HL-60/S4 treated with phorbol 12-myristate 13-acetate at 8.2 ng/mL for 4 days and 3 days (cell line): ENCODE measurements around the gene COA5.
"Not testable (repeated sequence)": the region's sequence is repeated elsewhere in the genome, so short reads cannot be mapped to it uniquely, and the experiment has no call there.

ENCODE experiments used
- in situ Hi-C: fragments of 300-500 bp; cut with MboI; formaldehyde crosslinking; loops from 2 replicates; pipeline ENCODE4 v1.15.0; 2022; ENCODE audit warnings: low sequenced_read_pairs

COA5 gene

DNA sequence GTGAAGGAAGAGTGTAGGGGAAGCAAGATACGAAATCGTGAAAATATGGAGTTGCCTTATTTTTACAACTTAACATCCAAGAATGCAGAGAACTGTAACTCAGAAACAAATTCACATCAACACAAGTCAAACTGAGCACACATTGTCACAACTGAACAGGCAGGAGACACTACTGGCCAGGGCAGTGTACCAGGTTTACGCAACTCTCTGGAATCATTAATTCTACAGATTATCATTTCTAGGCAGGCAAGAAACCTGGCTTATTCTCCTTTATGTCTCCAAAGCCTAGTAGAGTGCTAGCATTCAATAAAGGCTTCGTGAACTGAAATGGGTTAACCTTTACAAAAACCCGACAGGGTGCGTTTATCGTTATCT, 584 bp downstream of the COA5 start:
- in situ Hi-C loops: no loop called here

DNA sequence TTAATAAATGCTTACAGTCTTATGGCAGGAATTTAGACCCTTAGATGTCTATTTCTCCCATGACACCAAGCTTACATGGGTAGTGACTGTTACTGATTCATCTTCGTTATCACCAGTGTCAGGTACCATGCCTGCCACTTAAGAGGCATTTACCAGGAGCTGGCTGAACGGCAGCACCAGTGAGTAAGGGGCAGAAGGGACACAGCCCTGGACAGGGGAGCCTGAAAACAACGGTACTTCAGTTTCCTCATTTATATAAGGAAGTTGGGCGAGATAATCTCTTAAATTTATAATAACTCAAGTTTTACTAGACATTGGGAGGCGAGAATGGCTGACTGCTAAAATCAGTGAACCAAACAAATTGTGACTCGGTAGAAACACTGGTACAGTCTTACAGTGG, 1.2 kb downstream of the COA5 start:
- in situ Hi-C loops: no loop called here

DNA sequence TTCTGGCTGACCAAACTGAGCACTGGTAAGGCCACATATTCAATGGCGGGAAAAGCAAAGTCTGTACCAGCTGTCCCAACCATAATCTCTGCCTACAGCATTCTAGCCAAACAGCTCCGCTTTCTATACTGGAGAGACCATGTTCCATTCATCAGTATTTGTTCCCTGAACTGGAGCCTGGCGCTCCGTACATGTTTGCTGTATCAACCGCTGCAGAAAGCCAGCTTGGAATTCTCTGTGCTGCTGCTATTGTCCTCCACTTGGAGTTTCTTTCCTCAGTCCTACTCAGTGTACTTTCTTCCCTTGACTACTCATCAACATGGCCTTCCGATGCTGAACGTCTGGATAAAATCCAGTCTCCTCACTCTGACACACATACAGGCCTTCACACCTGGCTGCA, 1.9 kb downstream of the COA5 start:
- in situ Hi-C loops: no loop called here

DNA sequence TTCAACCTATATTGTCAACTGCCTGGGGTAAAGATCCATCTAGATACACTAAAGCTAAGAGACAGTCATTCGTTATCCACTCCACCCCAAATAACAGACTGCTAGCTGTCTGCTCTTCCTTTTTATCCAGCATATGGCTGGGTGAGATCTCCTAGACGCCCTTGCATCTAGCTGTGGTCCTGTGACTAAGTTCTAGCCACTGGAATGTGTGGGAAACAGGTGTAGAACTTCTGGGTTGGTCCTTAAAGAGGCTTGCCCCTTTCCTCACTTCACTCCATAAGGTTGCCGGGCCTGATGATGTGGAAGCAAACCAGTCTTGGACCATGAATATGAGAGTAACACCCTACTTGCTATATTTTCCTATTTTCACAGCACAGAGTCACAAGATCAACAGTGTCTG, 3.2 kb downstream of the COA5 start:
- in situ Hi-C loops: no loop called here

DNA sequence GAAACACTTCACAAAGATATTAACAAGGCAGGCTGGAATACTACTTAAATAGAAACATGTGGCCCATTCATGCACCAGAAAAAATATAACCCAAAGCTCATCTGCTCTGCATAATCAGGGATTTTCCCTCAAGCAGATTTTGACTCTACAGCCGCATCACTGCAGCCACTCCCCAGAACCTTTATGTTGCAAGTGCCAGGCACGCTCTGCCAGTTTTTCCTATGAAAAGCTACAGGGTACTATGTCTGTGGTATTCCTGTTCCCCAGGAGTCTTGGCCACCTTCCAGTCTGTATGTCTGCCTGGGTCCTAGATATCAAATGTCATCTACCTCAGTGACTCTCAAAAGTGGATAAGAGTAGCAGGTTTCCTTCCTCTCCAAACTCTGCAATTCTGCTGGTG, 3.8 kb downstream of the COA5 start:
- in situ Hi-C loops: no loop called here

DNA sequence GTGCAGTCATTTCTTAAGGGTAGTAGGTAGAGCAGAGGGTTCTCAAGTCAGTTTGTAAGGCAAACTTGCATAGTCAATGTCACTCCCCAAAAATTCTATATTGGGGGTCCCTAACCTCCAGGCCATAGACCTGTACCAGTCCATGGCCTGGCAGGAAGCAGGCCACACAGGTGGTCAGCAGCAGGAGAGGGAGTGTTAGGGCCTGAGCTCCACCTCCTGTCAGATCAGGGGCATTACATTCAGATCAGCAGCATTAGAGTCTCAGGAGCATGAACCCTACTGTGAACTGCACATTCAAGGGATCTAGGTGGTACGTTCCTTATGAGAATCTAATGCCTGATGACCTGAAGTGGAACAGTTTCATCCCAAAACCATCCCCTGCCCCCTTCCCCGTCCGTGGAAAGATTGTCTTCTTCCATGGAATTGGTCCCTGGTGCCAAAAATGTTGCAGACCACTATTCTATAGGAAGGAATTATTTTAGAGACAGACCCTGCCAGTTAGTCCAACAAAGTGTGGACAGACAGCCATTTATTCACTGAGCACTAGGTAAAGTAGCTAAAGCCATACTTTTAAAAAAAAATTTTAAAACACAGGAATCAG, 6.7 kb downstream of the COA5 start:
- in situ Hi-C loops: no loop called here

DNA sequence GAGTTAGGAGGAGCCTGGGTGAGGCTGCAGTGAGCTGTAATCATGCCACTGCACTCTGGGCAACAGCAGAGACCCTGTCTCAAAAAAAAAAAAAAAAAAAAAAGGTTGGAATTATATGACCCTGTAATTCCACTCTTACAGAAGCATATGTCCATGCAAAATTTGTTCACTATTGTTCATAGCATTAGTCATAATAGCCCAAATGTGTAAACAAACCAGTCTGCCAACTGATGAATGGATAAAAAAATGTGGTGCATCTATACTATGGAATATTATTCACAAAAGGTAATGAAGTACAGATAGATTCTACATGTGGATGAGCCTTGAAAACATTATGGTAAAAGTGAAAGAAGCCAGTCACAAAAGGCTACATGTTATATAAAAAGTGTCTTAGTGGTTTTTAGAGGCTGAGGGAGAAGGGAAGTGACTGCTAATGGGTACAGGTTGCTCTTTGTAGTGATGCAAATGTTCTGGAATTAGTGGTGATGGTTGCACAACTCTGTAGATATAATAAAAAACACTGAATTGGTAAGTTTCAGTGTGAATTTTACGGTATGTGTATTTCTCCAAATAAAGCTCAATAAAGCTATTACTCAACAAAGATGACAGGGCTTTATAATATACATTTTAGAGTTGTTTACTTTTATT, 9.4 kb downstream of the COA5 start:
- in situ Hi-C loops: no loop called here

DNA sequence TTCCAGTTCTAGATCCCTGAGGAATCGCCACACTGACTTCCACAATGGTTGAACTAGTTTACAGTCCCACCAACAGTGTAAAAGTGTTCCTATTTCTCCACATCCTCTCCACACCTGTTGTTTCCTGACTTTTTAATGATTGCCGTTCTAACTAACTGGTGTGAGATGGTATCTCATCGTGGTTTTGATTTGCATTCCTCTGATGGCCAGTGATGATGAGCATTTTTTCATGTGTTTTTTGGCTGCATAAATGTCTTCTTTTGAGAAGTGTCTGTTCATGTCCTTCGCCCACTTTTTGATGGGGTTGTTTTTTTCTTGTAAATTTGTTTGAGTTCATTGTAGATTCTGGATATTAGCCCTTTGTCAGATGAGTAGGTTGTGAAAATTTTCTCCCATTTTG, 13.6 kb downstream of the COA5 start:
- in situ Hi-C loops: not testable (repeated sequence)

DNA sequence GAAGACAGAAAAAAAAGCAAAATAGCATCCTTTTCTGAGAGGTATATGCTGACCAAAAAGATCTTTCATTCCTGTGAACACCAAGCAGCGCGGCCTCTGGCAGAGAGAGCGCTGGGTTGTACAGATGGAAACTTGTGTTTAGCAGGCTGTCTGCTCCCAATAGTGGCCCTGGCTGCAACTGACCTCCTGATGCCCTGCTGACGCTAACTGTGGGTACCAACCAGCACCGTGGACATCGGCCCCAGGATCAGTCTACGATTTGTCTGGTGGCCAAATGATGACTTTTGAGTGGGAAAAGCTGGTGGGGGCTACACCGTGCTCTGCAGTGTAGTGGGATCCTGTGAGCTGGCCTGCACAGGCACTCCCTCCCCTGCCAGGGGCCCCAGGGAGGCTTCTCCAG, 15.7 kb downstream of the COA5 start:
- in situ Hi-C loops: no loop called here

DNA sequence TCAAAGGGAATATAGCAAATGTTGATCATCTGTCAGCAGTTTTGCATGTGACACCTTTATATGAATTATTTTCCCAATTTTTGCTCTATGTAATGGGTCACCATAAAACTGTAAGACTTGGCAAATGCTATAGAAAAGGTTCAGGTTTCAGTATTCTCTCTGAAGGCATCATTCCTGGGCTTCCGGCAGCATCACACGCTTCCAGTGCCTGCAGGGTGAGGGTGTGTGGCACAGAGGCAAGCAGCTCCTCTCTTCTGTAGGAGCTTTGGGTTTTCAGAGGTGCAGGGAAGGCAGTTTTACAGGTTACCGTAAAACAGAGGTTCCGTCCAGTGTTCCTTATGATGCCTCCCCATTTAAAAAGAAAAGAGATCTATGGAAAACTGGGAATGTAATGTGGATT, 18.8 kb downstream of the COA5 start:
- in situ Hi-C loops: no loop called here

DNA sequence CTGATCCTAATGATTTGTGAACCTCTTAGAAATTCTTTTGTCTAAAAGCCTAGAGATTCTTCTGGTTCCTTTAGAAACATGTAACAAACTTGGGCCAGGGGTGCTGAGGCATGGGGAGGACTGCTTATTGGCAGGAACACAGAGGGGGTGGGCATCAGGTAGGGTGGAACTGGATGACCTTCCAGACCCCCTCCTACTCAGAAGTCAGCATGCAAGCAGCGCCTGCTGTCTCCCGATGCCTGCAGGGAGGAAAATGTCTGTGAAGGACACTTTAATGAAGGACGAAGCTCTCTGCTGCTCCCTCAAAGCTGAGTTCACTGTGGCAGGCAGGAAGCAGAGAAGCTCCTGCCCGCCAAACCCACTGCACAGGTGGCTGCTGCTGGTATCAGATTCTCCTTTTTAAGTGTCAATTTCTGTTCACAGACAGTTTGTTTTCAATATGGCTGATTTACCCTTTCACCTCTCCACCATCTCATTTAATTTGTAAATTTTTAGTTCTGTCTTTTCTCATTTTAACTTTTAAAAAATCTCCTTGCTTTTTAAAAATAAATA, 19.4 kb downstream of the COA5 start:
- in situ Hi-C loops: no loop called here

DNA sequence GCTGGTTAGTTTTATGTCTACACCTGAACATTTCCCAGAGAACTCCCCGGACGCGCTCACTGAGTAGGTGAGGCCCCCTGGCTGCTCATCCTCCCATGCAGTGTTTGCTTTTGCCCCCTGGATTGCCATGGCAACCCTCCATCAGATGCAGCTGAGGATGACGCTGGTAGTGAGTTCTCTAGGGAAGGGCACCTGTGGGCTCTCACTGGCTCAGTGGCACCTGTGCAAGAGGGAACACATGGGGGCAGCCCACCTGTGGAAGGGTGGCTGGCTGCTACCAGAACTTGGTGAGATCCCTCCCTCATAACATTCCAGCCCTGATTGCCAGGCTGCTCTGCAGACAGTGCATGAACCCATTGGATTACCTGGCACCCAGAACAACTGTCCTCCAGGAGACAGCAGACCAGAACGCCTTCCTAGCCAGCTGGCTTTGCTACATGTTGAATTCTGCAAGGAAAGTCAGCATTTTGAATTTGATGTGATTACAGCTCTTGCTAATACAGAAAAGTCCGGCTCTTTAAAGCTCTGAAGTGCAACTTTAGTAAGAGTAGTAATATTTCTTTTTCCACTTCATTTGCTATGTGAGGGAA, 21.7 kb downstream of the COA5 start:
- in situ Hi-C loops: no loop called here

DNA sequence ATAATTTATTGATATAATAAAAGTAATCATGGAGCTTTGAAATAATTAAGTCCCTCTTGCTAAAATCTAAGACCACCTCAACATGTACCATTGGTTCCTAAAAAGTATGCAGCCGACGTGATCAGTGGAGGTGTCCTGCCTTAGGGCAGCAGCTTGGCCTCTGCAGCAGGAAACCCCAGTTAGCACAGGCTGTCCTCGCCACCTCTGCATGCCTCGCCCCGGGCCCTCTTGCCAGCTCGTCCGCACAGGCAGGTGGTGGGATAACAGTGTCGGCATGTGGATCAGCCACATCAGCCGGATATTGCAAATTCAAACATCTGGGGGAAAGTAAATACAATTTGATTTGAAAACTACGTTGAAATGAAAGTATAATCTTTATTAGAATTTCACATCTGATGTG, 22.9 kb downstream of the COA5 start:
- in situ Hi-C loops: no loop called here

DNA sequence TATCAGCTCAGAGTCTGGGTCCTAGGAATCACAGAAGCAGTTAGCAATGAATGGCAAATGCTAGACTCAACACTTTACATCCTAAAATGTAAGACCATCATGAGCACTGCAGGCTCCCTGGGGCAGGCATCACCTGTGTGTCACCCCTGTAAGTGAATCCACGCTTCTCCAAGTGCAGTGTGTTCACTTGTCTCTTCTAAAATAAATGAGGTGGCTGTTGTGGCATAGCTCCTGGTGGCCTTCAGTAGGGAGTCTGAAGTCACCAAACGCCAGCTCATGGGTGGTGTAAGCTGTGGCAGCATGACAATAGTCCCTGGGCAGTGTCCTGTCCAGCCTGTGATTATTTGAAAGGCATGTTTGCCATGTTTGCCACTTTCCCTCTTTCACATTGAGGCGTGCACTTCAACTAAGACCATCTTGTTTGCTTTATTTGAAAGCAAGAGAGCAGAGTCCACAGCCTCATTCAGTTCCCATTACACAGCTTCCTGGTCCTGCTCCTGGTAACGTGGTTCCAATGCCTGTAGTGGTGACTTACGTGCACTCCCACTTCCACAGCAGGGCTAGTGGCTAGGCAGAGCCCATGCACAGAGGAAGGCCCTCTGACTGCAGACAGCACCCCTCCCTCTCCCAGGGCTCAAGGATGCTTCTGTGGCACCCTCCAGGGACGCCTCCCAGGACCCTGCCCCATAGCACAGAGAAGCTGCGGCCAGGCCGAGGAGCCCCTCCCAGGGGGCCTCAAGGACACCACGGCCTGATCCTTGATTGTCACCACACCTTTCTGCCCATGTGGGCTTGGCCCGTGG, 24.3 kb downstream of the COA5 start:
- in situ Hi-C loops: no loop called here

DNA sequence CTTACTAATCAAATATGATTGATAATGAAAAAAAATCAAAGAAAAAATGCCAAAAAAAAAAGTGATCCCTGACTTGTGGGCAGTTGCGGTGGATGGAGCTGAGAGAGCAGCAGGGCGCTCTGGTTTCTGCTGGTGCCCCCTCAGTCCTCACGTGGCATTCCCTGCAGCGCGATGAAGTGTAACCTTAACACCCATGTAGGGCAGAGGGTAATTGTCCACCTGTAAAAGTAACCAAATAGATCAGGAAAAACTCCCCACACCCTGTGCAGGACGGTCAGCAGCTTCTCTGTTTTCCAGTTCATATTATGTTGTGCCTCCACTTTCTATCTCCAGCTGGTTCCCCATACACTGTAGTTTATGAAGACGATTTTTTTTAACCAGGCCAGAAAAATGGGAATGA, 25.0 kb downstream of the COA5 start:
- in situ Hi-C loops: no loop called here

DNA sequence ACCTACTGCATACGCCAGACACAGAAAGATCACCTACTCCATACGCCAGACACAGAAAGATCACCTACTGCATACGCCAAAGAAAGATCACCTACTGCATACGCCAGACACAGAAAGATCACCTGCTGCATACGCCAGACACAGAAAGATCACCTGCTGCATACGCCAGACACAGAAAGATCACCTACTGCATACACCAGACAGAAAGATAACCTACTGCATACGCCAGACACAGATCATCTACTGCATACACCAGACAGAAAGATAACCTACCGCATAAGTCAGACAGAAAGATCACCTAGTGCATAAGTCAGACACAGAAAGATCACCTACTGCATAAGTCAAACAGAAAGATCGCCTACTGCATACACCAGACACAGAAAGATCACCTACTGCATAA, 25.8 kb downstream of the COA5 start:
- in situ Hi-C loops: no loop called here

DNA sequence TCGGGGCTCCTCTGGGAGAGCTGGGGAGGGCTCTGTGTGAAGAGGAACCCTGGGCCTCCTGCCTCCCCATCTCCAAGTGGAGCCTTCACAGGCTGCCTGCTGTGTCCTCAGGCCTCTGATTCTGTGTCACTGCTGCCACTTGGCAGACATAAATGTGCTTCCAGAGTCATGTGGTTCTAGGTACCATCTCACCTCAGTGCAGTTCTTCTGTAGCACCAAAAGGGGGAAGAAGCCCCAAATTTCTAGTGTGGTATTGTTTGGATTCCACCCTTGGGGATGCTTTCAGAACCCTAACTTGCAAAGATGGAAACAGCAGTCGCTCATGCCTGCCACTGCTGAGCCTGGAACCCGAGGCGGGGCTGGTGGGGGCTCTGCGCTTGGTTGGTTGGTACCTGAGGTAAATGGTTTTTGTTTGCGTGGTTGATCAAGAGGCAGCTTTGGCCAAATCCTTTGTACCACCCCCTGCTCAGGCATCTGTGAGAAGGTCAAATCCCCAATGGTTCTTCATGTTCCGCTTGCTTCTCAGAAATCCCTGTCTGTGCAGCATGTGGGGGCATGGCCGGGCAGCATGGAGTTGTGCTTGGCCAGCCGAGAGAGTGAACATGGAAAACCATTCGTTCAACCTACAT, 27.5 kb downstream of the COA5 start:
- in situ Hi-C loops: no loop called here

DNA sequence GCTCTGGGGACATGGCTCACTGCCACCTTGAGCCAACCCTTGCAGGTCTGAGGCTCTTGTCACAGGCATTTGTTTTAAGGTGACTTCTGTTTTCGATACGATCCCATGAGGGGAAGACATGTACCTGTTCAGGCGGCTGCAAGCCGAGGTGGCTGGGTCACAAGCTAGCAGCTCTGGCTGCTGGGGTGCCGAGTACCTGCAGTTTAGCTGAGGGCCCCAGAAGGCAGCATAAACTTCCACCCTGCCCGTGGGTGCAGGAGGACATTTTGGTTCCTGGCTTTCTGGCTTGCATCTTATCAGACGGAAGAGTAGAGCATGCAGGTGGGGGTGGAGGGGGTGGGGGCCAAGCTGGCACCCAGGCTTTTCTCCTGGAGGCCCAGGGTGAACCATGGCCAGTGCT, 28.4 kb downstream of the COA5 start:
- in situ Hi-C loops: no loop called here

DNA sequence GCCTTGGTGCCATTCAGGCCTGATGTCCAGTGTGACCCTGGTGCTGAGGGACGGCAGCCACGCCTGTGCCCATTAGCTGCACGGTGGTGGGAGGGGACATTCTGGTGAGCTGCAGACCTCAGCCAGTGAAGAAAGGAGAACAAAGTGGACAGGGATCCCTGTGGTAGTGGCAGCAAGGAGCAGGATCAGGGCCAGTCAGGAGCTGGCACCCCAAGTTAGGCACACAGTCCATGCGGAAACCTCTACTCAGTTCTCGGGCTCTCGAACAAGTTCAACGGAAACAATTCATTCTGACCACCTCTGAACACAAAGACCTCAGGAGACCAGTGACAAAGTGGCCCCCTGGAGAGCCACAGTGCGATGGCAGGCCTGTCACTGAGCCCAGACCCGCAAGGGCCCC, 30.1 kb downstream of the COA5 start:
- in situ Hi-C loops: no loop called here

DNA sequence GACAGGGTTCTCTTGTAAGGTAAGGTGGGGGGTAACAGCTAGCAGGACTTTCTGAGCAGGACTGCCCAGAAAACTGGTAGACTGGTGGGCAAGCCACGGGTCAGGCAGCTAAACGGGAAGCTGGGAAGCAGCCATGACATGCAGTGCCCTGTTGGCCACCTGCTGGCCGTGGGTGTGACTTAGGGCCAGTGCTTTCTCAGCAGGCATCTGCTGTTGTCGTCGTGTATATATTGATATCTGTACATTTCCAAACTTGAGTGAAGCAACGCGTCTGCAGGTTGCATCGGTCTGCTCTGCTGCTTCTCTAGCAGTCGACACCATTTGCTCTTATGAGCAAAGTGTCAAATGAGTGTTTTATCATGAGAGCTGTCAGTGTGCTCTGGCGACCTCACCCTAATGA, 31.0 kb downstream of the COA5 start:
- in situ Hi-C loops: no loop called here

DNA sequence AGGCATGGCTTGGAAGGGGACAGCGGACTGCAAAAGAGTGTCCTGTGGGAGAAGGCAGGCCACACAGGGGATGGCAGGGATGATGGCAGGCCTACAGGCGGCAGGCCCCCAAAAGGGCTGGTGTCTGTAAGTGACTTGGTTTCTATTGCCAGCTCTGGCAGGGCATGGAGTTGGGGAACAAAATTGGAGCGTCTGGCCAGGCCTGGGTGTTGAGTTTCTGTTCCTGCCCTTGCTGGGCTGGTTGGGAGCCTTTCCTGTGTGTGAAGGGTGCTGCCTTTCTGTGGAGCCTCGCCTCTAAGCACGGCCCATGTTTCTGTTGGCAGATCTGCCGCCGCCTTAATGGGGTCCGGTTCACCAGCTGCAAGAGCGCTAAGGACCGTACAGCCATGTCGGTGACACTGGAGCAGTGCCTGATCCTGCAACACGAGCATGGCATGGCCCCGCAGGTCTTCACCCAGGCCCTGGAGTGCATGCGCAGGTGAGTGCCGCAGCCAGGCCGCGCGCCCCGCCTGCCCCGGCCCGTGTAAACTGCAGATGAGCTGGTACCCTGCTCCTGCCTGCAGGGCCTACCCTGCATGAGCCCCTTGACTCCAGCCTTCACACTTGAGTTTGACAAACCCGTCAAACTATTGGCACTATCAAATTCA, 31.5 kb downstream of the COA5 start:
- in situ Hi-C loops: no loop called here
